ENCODE data around the gene KRT3.

KRT3 gene

GRCh38 chr12:52834727-52835001 lies 38.7 kb upstream of the KRT3 start:
- TF ChIP-seq ZNF350 (tag by site-specific recombination; IDR thresholded peaks at IDR 0.05): no peak
- TF ChIP-seq ZFHX2 (tag by site-specific recombination; conservative IDR thresholded peaks at IDR 0.05): no peak
- no peak for TF ChIP-seq ZNF169 (tag by site-specific recombination; IDR thresholded peaks at IDR 0.05)
- no peak for TF ChIP-seq MEIS1 (CRISPR knock-in tag; IDR thresholded peaks at IDR 0.05; ENCODE audit: borderline replicate concordance)
- TF ChIP-seq MYNN (tag by site-specific recombination; IDR thresholded peaks at IDR 0.05; ENCODE audit: borderline replicate concordance): no peak
- TF ChIP-seq ZNF791 (tag by site-specific recombination; IDR thresholded peaks at IDR 0.05): no peak
- no peak for TF ChIP-seq ZNF707 (tag by site-specific recombination; IDR thresholded peaks at IDR 0.05)
- TF ChIP-seq ZNF18 (tag by site-specific recombination; IDR thresholded peaks at IDR 0.05): no peak
- TF ChIP-seq ZBTB48 (tag by site-specific recombination; IDR thresholded peaks at IDR 0.05): no peak
- no peak for TF ChIP-seq IKZF3 (tag by site-specific recombination; IDR thresholded peaks at IDR 0.05)
- Histone ChIP-seq H3K4me1 (ENCODE audit: control insufficient read depth, insufficient read depth, low read length) (no peaks in the 10 kb centered on the region), H3K27ac (ENCODE audit: extremely low read depth, low read depth, low read length) (no peak overlapping the region), H3K4me3 (ENCODE audit: low read depth, low read length) (no peak overlapping the region), H3K36me3 (ENCODE audit: control insufficient read depth in 2 of 2, insufficient read depth in 1 of 2, low read length in 2 of 2) (no peaks in the 10 kb centered on the region), H3K9me3 (ENCODE audit: control insufficient read depth, insufficient read depth, low read depth, low read length) (no peaks in the 10 kb centered on the region)
- ChIA-PET CTCF (no interaction called here), POLR2A (no interaction called here)

- POLR2A ChIA-PET: no interaction called here
- Histone ChIP-seq H3K4me1 (ENCODE audit: control insufficient read depth, insufficient read depth, low read length) (no peaks in the 10 kb centered on the region), H3K9me3 (ENCODE audit: control insufficient read depth, insufficient read depth, low read depth, low read length) (no peaks in the 10 kb centered on the region), H3K36me3 (ENCODE audit: control insufficient read depth in 2 of 2, insufficient read depth in 1 of 2, low read length in 2 of 2) (no peaks in the 10 kb centered on the region), H3K4me3 (ENCODE audit: low read depth, low read length) (no peak within 1 kb of the TSS), H3K27ac (ENCODE audit: extremely low read depth, low read depth, low read length) (no peak within 1 kb of the TSS)
- CTCF ChIA-PET: no interaction called here
- TF ChIP-seq PATZ1 (tag by site-specific recombination; IDR thresholded peaks at IDR 0.05): no peak
- TF ChIP-seq MYNN (tag by site-specific recombination; IDR thresholded peaks at IDR 0.05; ENCODE audit: borderline replicate concordance): no peak
- no peak for TF ChIP-seq ZNF112 (tag by site-specific recombination; IDR thresholded peaks at IDR 0.05)
- TF ChIP-seq SCRT2 (tag by site-specific recombination; IDR thresholded peaks at IDR 0.05): no peak
- TF ChIP-seq ZNF670 (tag by site-specific recombination; IDR thresholded peaks at IDR 0.05; ENCODE audit: low read depth): no peak
- TF ChIP-seq ZNF366 (tag by site-specific recombination; conservative IDR thresholded peaks at IDR 0.05): no peak
- TF ChIP-seq ZNF513 (tag by site-specific recombination; IDR thresholded peaks at IDR 0.05): no peak
- no peak for TF ChIP-seq FEZF1 (tag by site-specific recombination; IDR thresholded peaks at IDR 0.05)
- TF ChIP-seq ZNF521 (tag by site-specific recombination; IDR thresholded peaks at IDR 0.05): no peak
- TF ChIP-seq ZNF169 (tag by site-specific recombination; IDR thresholded peaks at IDR 0.05): no peak
- no peak for TF ChIP-seq ZNF37A (tag by site-specific recombination; IDR thresholded peaks at IDR 0.05)
- TF ChIP-seq ZNF48 (tag by site-specific recombination; IDR thresholded peaks at IDR 0.05): no peak
- TF ChIP-seq ZSCAN16 (tag by site-specific recombination; IDR thresholded peaks at IDR 0.05): no peak
- no peak for TF ChIP-seq BCL6B (tag by site-specific recombination; IDR thresholded peaks at IDR 0.05)
- TF ChIP-seq INSM2 (tag by site-specific recombination; IDR thresholded peaks at IDR 0.05): no peak
These were observed 38.2 kb upstream of the KRT3 start, which contains the start of gene KRT79 for GRCh38 chr12:52833922-52834726. KRT79 (minus strand) TSS chr12:52834311; CDS start chr12:52834260, 51 bp downstream.
